A673 (cell line): Measurements from ENCODE around the gene BCL10.

ENCODE experiments used
- CTCF ChIP-seq: fragments of 300-800, 200-600 bp; sonication (generic); conservative IDR thresholded peaks from 2 replicates; pipeline ENCODE4 v1.5.1; 2017; ENCODE audit warnings: low read depth, mild to moderate bottlenecking, antibody characterized with exemption, low read length, moderate library complexity, mixed read lengths
- EZH2 ChIP-seq: fragments of 200-600 bp; sonication (generic); IDR thresholded peaks from 2 replicates; pipeline ENCODE4 v1.6.1; 2017; ENCODE audit warnings: borderline replicate concordance, low read depth, mild to moderate bottlenecking, mixed read lengths, antibody characterized with exemption, low read length; ENCODE audit not compliant: poor library complexity, severe bottlenecking

DNA sequence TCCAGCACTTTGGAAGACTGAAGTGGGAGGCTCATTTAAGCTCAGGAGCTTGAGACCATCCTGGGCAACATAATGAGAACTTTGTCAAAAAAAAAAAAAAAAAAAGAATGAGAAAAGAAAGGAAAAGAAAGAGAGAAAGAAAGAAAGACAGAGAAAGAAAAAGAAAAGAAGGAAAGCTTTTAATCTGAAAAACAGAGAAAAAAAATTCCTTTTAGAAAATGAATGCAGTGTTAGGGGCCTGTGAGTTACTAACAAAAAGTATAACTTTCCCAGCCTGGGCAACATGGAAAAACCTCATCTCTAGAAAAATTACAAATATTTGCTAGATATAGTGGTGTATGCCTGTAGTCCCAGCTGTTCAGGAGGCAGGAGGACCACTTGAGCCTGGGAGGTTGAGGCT is 59.7 kb downstream of the BCL10 start:
- TF ChIP-seq CTCF (no peak), EZH2 (no peak)
